HG03520 (cell line): ENCODE measurements around the gene RANBP3.
"Not testable (repeated sequence)": the region's sequence is repeated elsewhere in the genome, so short reads cannot be mapped to it uniquely, and the experiment has no call there.

Experiments
- ATAC-seq: cut with Tn5 transposase; IDR thresholded peaks from one replicate; pipeline ENCODE4 v1.9.1; 2021; ENCODE audit warnings: mild to moderate bottlenecking, moderate library complexity; ENCODE audit not compliant: unreplicated experiment

The RANBP3 gene

GRCh38 chr19:5966941-5967340 lies 11.0 kb downstream of the RANBP3 start:
- no peak for ATAC-seq

GRCh38 chr19:5966215-5966614 lies 11.7 kb downstream of the RANBP3 start:
- no peak for ATAC-seq

GRCh38 chr19:5964816-5965565 lies 12.9 kb downstream of the RANBP3 start:
- no peak for ATAC-seq

- no peak for ATAC-seq
Observed at GRCh38 chr19:5963855-5964254, 14.1 kb downstream of the RANBP3 start.

- ATAC-seq: not testable (repeated sequence)
Observed at GRCh38 chr19:5963259-5963658, 14.7 kb downstream of the RANBP3 start.

GRCh38 chr19:5961969-5962945 lies 15.7 kb downstream of the RANBP3 start:
- no peak for ATAC-seq

- ATAC-seq: not testable (repeated sequence)
Observed at GRCh38 chr19:5961641-5961968, 16.3 kb downstream of the RANBP3 start.

- no peak for ATAC-seq
Observed at GRCh38 chr19:5960005-5961001, 17.6 kb downstream of the RANBP3 start.

GRCh38 chr19:5959260-5960004 lies 18.5 kb downstream of the RANBP3 start:
- no peak for ATAC-seq

GRCh38 chr19:5958851-5959122 lies 19.2 kb downstream of the RANBP3 start:
- ATAC-seq: no peak

GRCh38 chr19:5958074-5958850 lies 19.7 kb downstream of the RANBP3 start:
- no peak for ATAC-seq

GRCh38 chr19:5957170-5957569 lies 20.8 kb downstream of the RANBP3 start:
- no peak for ATAC-seq

GRCh38 chr19:5956728-5957127 lies 21.2 kb downstream of the RANBP3 start:
- ATAC-seq: no peak

- no peak for ATAC-seq
Observed at GRCh38 chr19:5956323-5956722, 21.6 kb downstream of the RANBP3 start.

GRCh38 chr19:5955636-5955935 lies 22.4 kb downstream of the RANBP3 start:
- ATAC-seq: no peak

- no peak for ATAC-seq
Observed at GRCh38 chr19:5954293-5954692, 23.6 kb downstream of the RANBP3 start.

GRCh38 chr19:5953680-5954213 lies 24.2 kb downstream of the RANBP3 start:
- no peak for ATAC-seq

GRCh38 chr19:5953030-5953589 lies 24.8 kb downstream of the RANBP3 start:
- ATAC-seq: no peak
